Panc1 (cell line): ENCODE data around the gene FAM151A. TPM values are rescaled to one million over a fixed set of nuclear protein-coding genes. Genes with fewer than 3 reads are reported as not detected.

ENCODE experiments used
- ATAC-seq: fragments of 200-7000 bp; cut with Tn5 transposase; 2 replicates; pipeline ENCODE4 v1.9.1; 2020; ENCODE audit warnings: mild to moderate bottlenecking, moderate library complexity
- BruUV-seq: library from RNA; stranded (reverse); fragments of 400-500 nt; replicated peaks from 2 replicates; lab custom pipeline; 2021; lab: Mats Ljungman, UMichigan
- CTCF ChIA-PET: fragments of 300-600 bp; sonication (Branson Sonifier 250); formaldehyde crosslinking; loops from one replicate; lab custom pipeline; 2022; ENCODE audit warnings: antibody characterized with exemption; lab: Charles Lee
- POLR2A ChIA-PET: fragments of 300-600 bp; sonication (Branson Sonifier 250); formaldehyde crosslinking; loops from one replicate; lab custom pipeline; 2022; ENCODE audit warnings: antibody characterized with exemption; lab: Charles Lee
- DNase-seq: peaks from one replicate; pipeline ENCODE4 v3.0.0-alpha.2; 2010; ENCODE audit warnings: low read depth, low spot score
- H3K27ac ChIP-seq: 2 replicates; pipeline ENCODE4 v1.5.1; 2011; ENCODE audit warnings: mild to moderate bottlenecking, low read length, inconsistent platforms
- H3K27me3 ChIP-seq: fragments of 200-500 bp; sonication (Bioruptor generic); 2 replicates; pipeline ENCODE4 v1.6.0; 2014; ENCODE audit warnings: low read length, inconsistent platforms; ENCODE audit not compliant: control insufficient read depth, insufficient read depth
- H3K36me3 ChIP-seq: fragments of 200-500 bp; sonication (Bioruptor generic); 2 replicates; pipeline ENCODE4 v1.5.1; 2014; ENCODE audit warnings: inconsistent platforms, mild to moderate bottlenecking, low read length, moderate library complexity; ENCODE audit not compliant: control insufficient read depth, insufficient read depth
- H3K4me1 ChIP-seq: 2 replicates; pipeline ENCODE4 v1.5.1; 2011; ENCODE audit warnings: inconsistent platforms, mild to moderate bottlenecking, low read length, moderate library complexity; ENCODE audit not compliant: control insufficient read depth, insufficient read depth
- H3K4me3 ChIP-seq, 2 experiments: 2 replicates each; pipeline ENCODE4 v1.5.1; 2011 to 2012; ENCODE audit warnings: low read depth in 2 of 2, low read length in 2 of 2, mild to moderate bottlenecking in 2 of 2, inconsistent platforms in 1 of 2, moderate library complexity in 1 of 2
- H3K9me3 ChIP-seq: fragments of 200-500 bp; sonication (Bioruptor generic); 2 replicates; pipeline ENCODE4 v1.5.1; 2014; ENCODE audit warnings: low read depth, mild to moderate bottlenecking, inconsistent platforms, low read length, moderate library complexity; ENCODE audit not compliant: control insufficient read depth, insufficient read depth
- POLR2AphosphoS5 ChIP-seq: IDR thresholded peaks from 2 replicates; pipeline ENCODE4 v1.6.1; 2012; ENCODE audit warnings: mild to moderate bottlenecking, low read depth, low read length, moderate library complexity
- REST ChIP-seq, 2 experiments: IDR thresholded peaks; 2 replicates each; pipeline ENCODE4 v1.6.1; 2011 to 2012; ENCODE audit warnings: low read depth in 2 of 2, control low read depth in 1 of 2, low read length in 1 of 2, mild to moderate bottlenecking in 1 of 2, moderate library complexity in 1 of 2; ENCODE audit not compliant: insufficient read depth in 1 of 2
- SIN3A ChIP-seq: IDR thresholded peaks from 2 replicates; pipeline ENCODE4 v1.6.1; 2012; ENCODE audit warnings: low read depth, mild to moderate bottlenecking, low read length, moderate library complexity, borderline replicate concordance; ENCODE audit not compliant: insufficient read depth
- TCF7L2 ChIP-seq: IDR thresholded peaks from 2 replicates; pipeline ENCODE4 v1.6.1; 2011; ENCODE audit warnings: mild to moderate bottlenecking, low read depth, low read length, inconsistent platforms
- in situ Hi-C: cut with HindIII; loops from 2 replicates; pipeline ENCODE4 v1.10.0; 2016; ENCODE audit warnings: low sequenced_read_pairs, low pct_unique_long_range_greater_than_20kb
- intact Hi-C: fragments of 100-400 bp; cut with micrococcal nuclease; formaldehyde crosslinking; loops from one replicate; pipeline ENCODE4 v1.10.0; 2022; ENCODE audit not compliant: unreplicated experiment
- total RNA-seq: library from RNA; stranded (reverse); gene quantifications from one replicate; pipeline ENCODE4 v1.2.1, GENCODE V29; 2021; ENCODE audit not compliant: unreplicated experiment
- TF ChIP-seq, protein P1 (sequence below): fragments of 450-650 bp; IDR thresholded peaks from 2 replicates; pipeline ENCODE4 v1.5.1; 2017; ENCODE audit warnings: mild to moderate bottlenecking

The FAM151A gene
- total RNA-seq, 1 experiment from 2014 or later, result not detected

GRCh38 chr1:54566438-54567141 is 56.7 kb downstream of the FAM151A start:
- TF ChIP-seq TCF7L2 (no peak), SIN3A (no peak), POLR2AphosphoS5 (no peak), REST (IDR thresholded peaks at IDR 0.05; ENCODE audit: insufficient read depth in 1 of 2, low read depth in 2 of 2, low read length in 1 of 2) (no peak)
- TF ChIP-seq, protein P1, sequence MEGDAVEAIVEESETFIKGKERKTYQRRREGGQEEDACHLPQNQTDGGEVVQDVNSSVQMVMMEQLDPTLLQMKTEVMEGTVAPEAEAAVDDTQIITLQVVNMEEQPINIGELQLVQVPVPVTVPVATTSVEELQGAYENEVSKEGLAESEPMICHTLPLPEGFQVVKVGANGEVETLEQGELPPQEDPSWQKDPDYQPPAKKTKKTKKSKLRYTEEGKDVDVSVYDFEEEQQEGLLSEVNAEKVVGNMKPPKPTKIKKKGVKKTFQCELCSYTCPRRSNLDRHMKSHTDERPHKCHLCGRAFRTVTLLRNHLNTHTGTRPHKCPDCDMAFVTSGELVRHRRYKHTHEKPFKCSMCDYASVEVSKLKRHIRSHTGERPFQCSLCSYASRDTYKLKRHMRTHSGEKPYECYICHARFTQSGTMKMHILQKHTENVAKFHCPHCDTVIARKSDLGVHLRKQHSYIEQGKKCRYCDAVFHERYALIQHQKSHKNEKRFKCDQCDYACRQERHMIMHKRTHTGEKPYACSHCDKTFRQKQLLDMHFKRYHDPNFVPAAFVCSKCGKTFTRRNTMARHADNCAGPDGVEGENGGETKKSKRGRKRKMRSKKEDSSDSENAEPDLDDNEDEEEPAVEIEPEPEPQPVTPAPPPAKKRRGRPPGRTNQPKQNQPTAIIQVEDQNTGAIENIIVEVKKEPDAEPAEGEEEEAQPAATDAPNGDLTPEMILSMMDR, result no peak
- in situ Hi-C loops (no loop called here), intact Hi-C loops (no loop called here)
- H3K27ac ChIP-seq, result no peak overlapping the region
- no peak for ATAC-seq
- H3K4me3 ChIP-seq, result no peak overlapping the region
- no peaks in the 10 kb centered on the region for H3K27me3 ChIP-seq
- H3K36me3 ChIP-seq, result no peaks in the 10 kb centered on the region
- DNase-seq, result no peak
- no peaks in the 10 kb centered on the region for H3K4me1 ChIP-seq
- BruUV-seq, result no TSS peak
- ChIA-PET CTCF (no interaction called here), POLR2A (no interaction called here)
- H3K9me3 ChIP-seq, result no peaks in the 10 kb centered on the region

DNA sequence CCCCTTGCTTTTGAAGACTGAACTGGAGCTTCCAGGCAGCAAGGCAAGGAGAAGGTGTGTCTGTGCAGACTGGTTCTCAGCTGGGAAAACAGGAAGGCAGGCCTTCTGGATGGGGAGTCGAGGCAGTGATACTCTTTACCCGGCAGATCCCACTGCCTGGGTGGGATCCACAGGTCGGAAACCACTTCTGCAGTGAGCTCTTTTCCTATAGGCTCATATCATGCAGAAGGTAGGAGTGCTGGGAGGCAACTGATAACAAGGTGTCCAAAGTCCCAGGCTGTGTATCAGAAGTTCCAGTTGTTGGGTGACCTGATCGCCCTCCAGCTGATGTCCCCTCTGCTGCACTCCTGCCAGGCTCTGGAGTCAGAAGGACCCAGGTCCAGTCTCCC is 58.2 kb downstream of the FAM151A start:
- no TSS peak for BruUV-seq
- intact Hi-C loops, result no loop called here
- no peak for DNase-seq
- ChIA-PET POLR2A (no interaction called here), CTCF (interaction anchor here (1.0 kb wide), 1 partner anchor 65 kb away, joined by 3 read pairs; no protein-coding TSS in a partner anchor)
- H3K9me3 ChIP-seq, result no peaks in the 10 kb centered on the region
- no peak overlapping the region for H3K4me3 ChIP-seq
- in situ Hi-C loops, result no loop called here
- TF ChIP-seq, protein P1, result no peak
- TF ChIP-seq REST (IDR thresholded peaks at IDR 0.05; ENCODE audit: insufficient read depth in 1 of 2, low read depth in 2 of 2, low read length in 1 of 2), result no peak
- no peak for TF ChIP-seq TCF7L2
- no peak for TF ChIP-seq POLR2AphosphoS5
- TF ChIP-seq SIN3A, result no peak
- no peak overlapping the region for H3K27ac ChIP-seq
- ATAC-seq, result 0 out of 2 replicates have a peak, but pooled peaks have one; percentile 42
- H3K4me1 ChIP-seq, result no peaks in the 10 kb centered on the region
- H3K36me3 ChIP-seq, result no peaks in the 10 kb centered on the region
- no peaks in the 10 kb centered on the region for H3K27me3 ChIP-seq
